ENCODE results near the gene ANKRD6. TPM values are rescaled to one million over a fixed set of nuclear protein-coding genes. Genes with fewer than 3 reads are reported as not detected.

ANKRD6 gene
- total RNA-seq, 1 experiment from 2014 or later: 5.6 TPM

DNA sequence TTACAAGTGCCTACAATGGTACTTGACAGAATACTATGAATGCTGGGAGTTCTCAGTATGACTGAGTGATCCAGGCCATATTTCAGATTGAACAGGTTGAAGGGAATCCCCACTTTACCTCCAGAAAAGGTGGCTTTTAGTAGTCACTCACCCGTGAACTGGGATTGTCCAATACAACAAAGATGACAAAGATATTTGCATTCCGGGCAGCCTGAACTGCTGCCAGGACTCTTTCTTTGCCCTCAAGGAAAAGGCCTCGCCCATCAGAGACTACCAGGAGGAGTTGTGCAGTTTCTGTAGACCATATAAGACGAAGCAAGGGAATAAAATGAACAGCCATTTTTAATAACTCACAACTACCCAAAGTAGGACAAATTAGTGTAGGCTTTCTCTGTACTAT is 211.9 kb downstream of the ANKRD6 start:
- Histone ChIP-seq H3K56ac (ENCODE audit: insufficient read length, low read depth, low read length) (no peak overlapping the region), H3T11ph (ENCODE audit: low read length) (no peak overlapping the region), H3K27me3 (ENCODE audit: insufficient read depth, low read length) (no peaks in the 10 kb centered on the region), H3K4ac (ENCODE audit: low read depth, low read length) (no peak overlapping the region), H2AFZ (ENCODE audit: low read length) (no peak overlapping the region), H3K79me2 (ENCODE audit: insufficient read depth, low read length) (no peaks in the 10 kb centered on the region), H4K91ac (ENCODE audit: insufficient read length, low read depth, low read length) (no peak overlapping the region), H3K9me3 (ENCODE audit: control insufficient read depth, low read depth, low read length) (no peaks in the 10 kb centered on the region), H3K18ac (ENCODE audit: insufficient read length, low read depth, low read length) (no peak overlapping the region), H3K23me2 (ENCODE audit: insufficient read length, low read depth, low read length, poor library complexity, severe bottlenecking) (no peaks in the 10 kb centered on the region), H3K14ac (ENCODE audit: insufficient read depth, low read length) (no peak overlapping the region), H2BK15ac (ENCODE audit: low read depth, low read length) (no peak overlapping the region), H3K79me1 (ENCODE audit: insufficient read depth, low read depth, low read length, poor library complexity, severe bottlenecking) (no peaks in the 10 kb centered on the region), H3K4me2 (ENCODE audit: insufficient read depth, insufficient read length, low read length) (no peak overlapping the region), H3K9ac (ENCODE audit: extremely low read depth, insufficient read length, low read length) (no peak overlapping the region), H2BK5ac (ENCODE audit: insufficient read length, low read length) (no peak overlapping the region), H2BK12ac (ENCODE audit: insufficient read length, low read depth, low read length) (no peak overlapping the region), H2AK5ac (ENCODE audit: insufficient read length, low read length) (no peak overlapping the region), H2BK20ac (ENCODE audit: low read depth, low read length, poor library complexity, severe bottlenecking) (no peak overlapping the region), H4K5ac (ENCODE audit: insufficient read length, low read depth, low read length) (no peak overlapping the region), H4K20me1 (ENCODE audit: control insufficient read depth, insufficient read depth, insufficient read length) (no peaks in the 10 kb centered on the region), H3K4me1 (ENCODE audit: insufficient read depth, low read length) (no peaks in the 10 kb centered on the region), H3K27ac (ENCODE audit: insufficient read length, low read depth, low read length) (no peak overlapping the region), H3K23ac (ENCODE audit: insufficient read length, low read depth, low read length) (no peak overlapping the region), H2BK120ac (ENCODE audit: low read depth, low read length, poor library complexity, severe bottlenecking) (no peak overlapping the region), H4K8ac (replicated peaks; ENCODE audit: insufficient read length, low read depth, low read length) (no peak overlapping the region)
- no peak for DNase-seq
- H3K4me1 Mint-ChIP-seq: peaks cover 0 to 2% of the 10 kb centered on the region in 2 experiments; a peak in 1 of 4 replicates
- no peak overlapping the region; a peak in 1 of 7 replicates for H3K27ac Mint-ChIP-seq
- TF ChIP-seq, protein P1, sequence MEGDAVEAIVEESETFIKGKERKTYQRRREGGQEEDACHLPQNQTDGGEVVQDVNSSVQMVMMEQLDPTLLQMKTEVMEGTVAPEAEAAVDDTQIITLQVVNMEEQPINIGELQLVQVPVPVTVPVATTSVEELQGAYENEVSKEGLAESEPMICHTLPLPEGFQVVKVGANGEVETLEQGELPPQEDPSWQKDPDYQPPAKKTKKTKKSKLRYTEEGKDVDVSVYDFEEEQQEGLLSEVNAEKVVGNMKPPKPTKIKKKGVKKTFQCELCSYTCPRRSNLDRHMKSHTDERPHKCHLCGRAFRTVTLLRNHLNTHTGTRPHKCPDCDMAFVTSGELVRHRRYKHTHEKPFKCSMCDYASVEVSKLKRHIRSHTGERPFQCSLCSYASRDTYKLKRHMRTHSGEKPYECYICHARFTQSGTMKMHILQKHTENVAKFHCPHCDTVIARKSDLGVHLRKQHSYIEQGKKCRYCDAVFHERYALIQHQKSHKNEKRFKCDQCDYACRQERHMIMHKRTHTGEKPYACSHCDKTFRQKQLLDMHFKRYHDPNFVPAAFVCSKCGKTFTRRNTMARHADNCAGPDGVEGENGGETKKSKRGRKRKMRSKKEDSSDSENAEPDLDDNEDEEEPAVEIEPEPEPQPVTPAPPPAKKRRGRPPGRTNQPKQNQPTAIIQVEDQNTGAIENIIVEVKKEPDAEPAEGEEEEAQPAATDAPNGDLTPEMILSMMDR (conservative IDR thresholded peaks at IDR 0.05): no peak
- H3K27me3 Mint-ChIP-seq (ENCODE audit: low read depth): no peaks in the 10 kb centered on the region
- no peaks in the 10 kb centered on the region for H3K9me3 Mint-ChIP-seq
- H3K4me3 Mint-ChIP-seq: no peak overlapping the region
- H3K36me3 Mint-ChIP-seq (ENCODE audit: insufficient read depth in 1 of 3, low read depth in 3 of 3): peaks cover 65 to 86% (median 66%) of the 10 kb centered on the region in 3 experiments
- no CpG with 5 or more reads among the region's 4 CpGs for WGBS (ENCODE audit: extremely low coverage, insufficient read length, low lambda C conversion rate)
